H9 (cell line): Measurements from ENCODE around the gene GPR62. TPM values are rescaled to one million over a fixed set of nuclear protein-coding genes. Genes with fewer than 3 reads are reported as not detected.
A peak's percentile ranks its signal among the peaks of the same experiment; 100 is the strongest.

Source experiments
- DNase-seq: peaks from one replicate; pipeline ENCODE4 v3.0.0-alpha.2; 2017
- H2AFZ ChIP-seq: one replicate; pipeline ENCODE4 v1.6.1; 2013; ENCODE audit warnings: mild to moderate bottlenecking, low read length, control low read depth, moderate library complexity
- H2AK5ac ChIP-seq: 2 replicates; pipeline ENCODE4 v1.6.1; 2013; ENCODE audit warnings: low read length, control low read depth, mixed read lengths; ENCODE audit not compliant: insufficient read length
- H2BK120ac ChIP-seq: one replicate; pipeline ENCODE4 v1.6.1; 2013; ENCODE audit warnings: low read depth, mild to moderate bottlenecking, low read length, control low read depth, inconsistent platforms; ENCODE audit not compliant: poor library complexity, severe bottlenecking
- H2BK12ac ChIP-seq: 2 replicates; pipeline ENCODE4 v1.6.1; 2013; ENCODE audit warnings: low read length, control low read depth, mixed read lengths, low read depth; ENCODE audit not compliant: insufficient read length
- H2BK15ac ChIP-seq: 2 replicates; pipeline ENCODE4 v1.6.1; 2013; ENCODE audit warnings: low read depth, low read length, control low read depth
- H2BK20ac ChIP-seq: one replicate; pipeline ENCODE4 v1.6.1; 2013; ENCODE audit warnings: low read depth, mild to moderate bottlenecking, low read length, control low read depth, inconsistent platforms; ENCODE audit not compliant: poor library complexity, severe bottlenecking
- H2BK5ac ChIP-seq: 2 replicates; pipeline ENCODE4 v1.6.1; 2013; ENCODE audit warnings: low read length, control low read depth, mixed read lengths; ENCODE audit not compliant: insufficient read length
- H3K14ac ChIP-seq: 2 replicates; pipeline ENCODE4 v1.6.1; 2013; ENCODE audit warnings: low read length, control low read depth; ENCODE audit not compliant: insufficient read depth
- H3K18ac ChIP-seq: 2 replicates; pipeline ENCODE4 v1.6.1; 2013; ENCODE audit warnings: low read depth, mild to moderate bottlenecking, mixed read lengths, low read length, control low read depth; ENCODE audit not compliant: insufficient read length
- H3K23ac ChIP-seq: 2 replicates; pipeline ENCODE4 v1.6.1; 2013; ENCODE audit warnings: low read length, control low read depth, mixed read lengths, low read depth; ENCODE audit not compliant: insufficient read length
- H3K23me2 ChIP-seq: 2 replicates; pipeline ENCODE4 v1.6.1; 2013; ENCODE audit warnings: low read depth, mild to moderate bottlenecking, mixed read lengths, low read length, control low read depth; ENCODE audit not compliant: insufficient read length, poor library complexity, severe bottlenecking
- H3K27ac ChIP-seq: 2 replicates; pipeline ENCODE4 v1.5.1; 2013; ENCODE audit warnings: low read length, control low read depth, mixed read lengths, low read depth; ENCODE audit not compliant: insufficient read length
- H3K27me3 ChIP-seq: 2 replicates; pipeline ENCODE4 v1.6.1; 2013; ENCODE audit warnings: low read length, control low read depth, inconsistent platforms; ENCODE audit not compliant: insufficient read depth
- H3K4ac ChIP-seq: 2 replicates; pipeline ENCODE4 v1.6.1; 2013; ENCODE audit warnings: low read depth, mild to moderate bottlenecking, control low read depth, inconsistent platforms, low read length, moderate library complexity
- H3K4me1 ChIP-seq: 2 replicates; pipeline ENCODE4 v1.6.1; 2013; ENCODE audit warnings: low read length, control low read depth, inconsistent platforms; ENCODE audit not compliant: insufficient read depth
- H3K4me2 ChIP-seq: 2 replicates; pipeline ENCODE4 v1.6.1; 2013; ENCODE audit warnings: low read length, control low read depth, mixed read lengths; ENCODE audit not compliant: insufficient read length, insufficient read depth
- H3K56ac ChIP-seq: 2 replicates; pipeline ENCODE4 v1.6.1; 2013; ENCODE audit warnings: low read depth, mild to moderate bottlenecking, mixed read lengths, low read length, control low read depth; ENCODE audit not compliant: insufficient read length
- H3K79me1 ChIP-seq: 2 replicates; pipeline ENCODE4 v1.6.1; 2013; ENCODE audit warnings: low read depth, mild to moderate bottlenecking, moderate library complexity, low read length, control low read depth, inconsistent platforms; ENCODE audit not compliant: insufficient read depth, poor library complexity, severe bottlenecking
- H3K79me2 ChIP-seq: 2 replicates; pipeline ENCODE4 v1.6.1; 2013; ENCODE audit warnings: low read length, control low read depth, inconsistent platforms; ENCODE audit not compliant: insufficient read depth
- H3K9ac ChIP-seq: 2 replicates; pipeline ENCODE4 v1.6.1; 2013; ENCODE audit warnings: low read length, control low read depth, mixed read lengths; ENCODE audit not compliant: insufficient read length; ENCODE audit errors: extremely low read depth
- H3K9me3 ChIP-seq: one replicate; pipeline ENCODE4 v1.6.1; 2013; ENCODE audit warnings: low read depth, low read length, inconsistent platforms; ENCODE audit not compliant: control insufficient read depth
- H3T11ph ChIP-seq: one replicate; pipeline ENCODE4 v1.6.1; 2013; ENCODE audit warnings: mild to moderate bottlenecking, low read length, control low read depth, inconsistent platforms
- H4K20me1 ChIP-seq: one replicate; pipeline ENCODE4 v1.6.1; 2013; ENCODE audit not compliant: control insufficient read depth, insufficient read length, insufficient read depth
- H4K5ac ChIP-seq: 2 replicates; pipeline ENCODE4 v1.6.1; 2013; ENCODE audit warnings: low read depth, mild to moderate bottlenecking, mixed read lengths, low read length, control low read depth; ENCODE audit not compliant: insufficient read length
- H4K8ac ChIP-seq: replicated peaks from 2 replicates; pipeline ENCODE4 v1.6.1; 2013; ENCODE audit warnings: low read length, control low read depth, mixed read lengths, low read depth; ENCODE audit not compliant: insufficient read length
- H4K91ac ChIP-seq: 2 replicates; pipeline ENCODE4 v1.6.1; 2013; ENCODE audit warnings: low read depth, mild to moderate bottlenecking, moderate library complexity, mixed read lengths, low read length, control low read depth; ENCODE audit not compliant: insufficient read length
- H3K27ac Mint-ChIP-seq, 3 experiments: 2 replicates in 2 of 3; 3 replicates in 1 of 3; pipeline ENCODE4 v1.8.0; 2020 to 2021; ENCODE audit warnings: mixed read lengths in 3 of 3, mild to moderate bottlenecking in 1 of 3, moderate library complexity in 1 of 3
- H3K27me3 Mint-ChIP-seq: 2 replicates; pipeline ENCODE4 v1.8.0; 2021; ENCODE audit warnings: low read depth, mild to moderate bottlenecking, moderate library complexity, mixed read lengths
- H3K36me3 Mint-ChIP-seq, 3 experiments: 2 replicates in 2 of 3; 3 replicates in 1 of 3; pipeline ENCODE4 v1.8.0; 2020 to 2021; ENCODE audit warnings: low read depth in 3 of 3, mixed read lengths in 3 of 3; ENCODE audit not compliant: insufficient read depth in 1 of 3
- H3K4me1 Mint-ChIP-seq, 2 experiments: 2 replicates each; pipeline ENCODE4 v1.8.0; 2020; ENCODE audit warnings: mixed read lengths in 2 of 2
- H3K4me3 Mint-ChIP-seq, 2 experiments: 2 replicates in 1 of 2; 3 replicates in 1 of 2; pipeline ENCODE4 v1.8.0; 2020 to 2021; ENCODE audit warnings: mild to moderate bottlenecking in 2 of 2, mixed read lengths in 2 of 2, moderate library complexity in 1 of 2
- H3K9me3 Mint-ChIP-seq, 2 experiments: 2 replicates in 1 of 2; 3 replicates in 1 of 2; pipeline ENCODE4 v1.8.0; 2020; ENCODE audit warnings: mild to moderate bottlenecking in 2 of 2, mixed read lengths in 2 of 2, moderate library complexity in 1 of 2
- CTCF ChIP-seq: fragments of 200-600 bp; sonication (generic); conservative IDR thresholded peaks from 3 replicates; pipeline ENCODE4 v1.8.0; 2021; ENCODE audit warnings: antibody characterized with exemption, mild to moderate bottlenecking
- WGBS: extraction: QIAGEN DNeasy Blood & Tissue Kit; methylation state at CpG from one replicate; pipeline ENCODE4 v1.1.7; 2013; ENCODE audit warnings: missing lambda C conversion rate, low lambda C conversion rate, mixed read lengths; ENCODE audit not compliant: insufficient read length; ENCODE audit errors: extremely low coverage; 5-methylcytosine and 5-hydroxymethylcytosine counted together
- total RNA-seq: library from RNA; stranded (reverse); gene quantifications from 2 replicates; pipeline ENCODE4 v1.2.1, GENCODE V29; 2021

The GPR62 gene
- total RNA-seq, 1 experiment from 2014 or later, result 0.13 TPM

DNA sequence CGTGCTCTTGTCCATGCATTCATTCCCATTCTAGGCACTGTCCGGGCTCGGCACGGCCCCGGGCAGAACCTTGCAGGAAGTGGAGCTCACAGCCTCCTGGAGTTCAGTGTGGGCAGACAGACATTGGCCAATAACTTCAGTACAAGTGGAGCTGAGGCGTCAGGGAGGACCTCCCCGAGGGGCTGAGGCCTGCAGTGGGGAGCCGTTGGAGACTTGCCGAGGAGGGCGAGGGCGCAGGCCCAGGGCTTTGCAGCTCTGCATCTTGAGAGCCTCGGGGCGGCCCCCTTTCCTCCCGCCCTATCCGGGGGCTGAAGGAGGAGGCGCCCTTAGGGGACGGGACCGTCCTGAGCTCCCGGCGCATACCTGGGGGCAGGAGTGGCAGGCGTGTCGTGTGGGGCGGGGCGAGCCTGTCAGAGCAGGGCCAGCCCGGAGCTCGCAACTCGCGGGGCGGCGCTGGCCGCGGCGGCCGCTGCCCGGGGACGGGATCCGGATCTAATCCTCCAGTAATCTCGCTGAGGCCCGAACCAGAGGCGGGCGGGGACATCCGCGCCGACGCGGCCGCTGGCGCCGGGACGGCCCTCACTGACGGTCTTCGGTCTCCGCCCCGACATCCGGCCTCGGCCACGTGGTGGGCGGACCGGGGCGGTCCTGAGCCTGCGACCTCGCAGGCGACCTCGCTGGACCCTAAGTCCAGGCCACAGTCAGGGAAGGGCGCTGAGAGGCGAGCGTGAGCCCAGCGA is 27.8 kb downstream of the GPR62 start, which contains the start of gene ACY1:
TSS of gene ACY1 (plus strand) at position 698 of the 740 bp plus-strand sequence. CDS start 530 bp downstream, outside the sequence.
- no peak; the same call in 2 of the 3 replicates for TF ChIP-seq CTCF

More for the DNA sequence above, 27.8 kb downstream of the GPR62 start, which contains the start of gene ACY1:
- no peak within 1 kb of the TSS for H2BK12ac ChIP-seq
- no peaks in the 10 kb centered on the region for H3K27me3 ChIP-seq
- no peaks in the 10 kb centered on the region for H3K9me3 ChIP-seq
- no peak within 1 kb of the TSS for H2BK15ac ChIP-seq
- H3K4ac ChIP-seq, result no peak within 1 kb of the TSS
- no peak within 1 kb of the TSS for H2BK120ac ChIP-seq
- H3K79me1 ChIP-seq, result no peaks in the 10 kb centered on the region
- H4K5ac ChIP-seq, result peak within 1 kb of the TSS; percentile 36
- Mint-ChIP-seq H3K27me3 (peaks cover 1% of the 10 kb centered on the region; the same call in 1 of the 2 replicates), H3K9me3 (peaks cover 0 to 2% of the 10 kb centered on the region in 2 experiments; a peak in 2 of 5 replicates), H3K27ac (peak within 1 kb of the TSS; percentile 70 to 99 (median 95); a peak in 6 of 7 replicates), H3K36me3 (peaks cover 0 to 3% (median 2%) of the 10 kb centered on the region in 3 experiments; a peak in 4 of 7 replicates), H3K4me1 (peaks cover 11 to 22% of the 10 kb centered on the region in 2 experiments), H3K4me3 (peak within 1 kb of the TSS; percentile 68 to 88)
- no peak within 1 kb of the TSS for H2AFZ ChIP-seq
- H3K4me1 ChIP-seq, result peaks cover 3% of the 10 kb centered on the region; the same call in 1 of the 2 replicates
- peak within 1 kb of the TSS; percentile 31 for H3K9ac ChIP-seq
- peak within 1 kb of the TSS; percentile 86 for H3K4me2 ChIP-seq
- no peak within 1 kb of the TSS for H4K8ac ChIP-seq
- H3K18ac ChIP-seq, result peak within 1 kb of the TSS; percentile 44
- H4K91ac ChIP-seq, result peak within 1 kb of the TSS; percentile 47
- H4K20me1 ChIP-seq, result peaks cover 3% of the 10 kb centered on the region
- no peak within 1 kb of the TSS for H3T11ph ChIP-seq
- H2AK5ac ChIP-seq, result no peak within 1 kb of the TSS
- DNase-seq, result peak; percentile 91
- H3K23me2 ChIP-seq, result peaks cover 6% of the 10 kb centered on the region
- no CpG with 5 or more reads among the region's 68 CpGs for WGBS
- no peak within 1 kb of the TSS for H3K23ac ChIP-seq
- no peak within 1 kb of the TSS for H3K27ac ChIP-seq
- H3K56ac ChIP-seq, result no peak within 1 kb of the TSS
- no peaks in the 10 kb centered on the region for H3K79me2 ChIP-seq
- H2BK5ac ChIP-seq, result no peak within 1 kb of the TSS
- H2BK20ac ChIP-seq, result no peak within 1 kb of the TSS
- H3K14ac ChIP-seq, result peak within 1 kb of the TSS; percentile 77
